T-helper 17 cell (primary cell): ENCODE measurements around the gene VCAN. TPM values are rescaled to one million over a fixed set of nuclear protein-coding genes. Genes with fewer than 3 reads are reported as not detected.

ENCODE experiments used
- ATAC-seq: fragments of 150-1000 bp; cut with Tn5 transposase; 2 replicates; pipeline ENCODE4 v1.10.0; 2021; ENCODE audit warnings: mild to moderate bottlenecking, moderate library complexity
- DNase-seq, 3 donors: peaks; one replicate each; pipeline versions ENCODE4 v3.0.0 to v3.0.0-alpha.2; 2020 to 2021
- H3K9me3 ChIP-seq: one replicate; pipeline ENCODE4 v1.7.0; 2013; ENCODE audit warnings: low read length, mild to moderate bottlenecking; ENCODE audit not compliant: control insufficient read depth, poor library complexity, severe bottlenecking
- H3K27ac Mint-ChIP-seq: one replicate; pipeline ENCODE4 v1.8.0; 2022; ENCODE audit warnings: mild to moderate bottlenecking, moderate library complexity, mixed read lengths
- H3K27me3 Mint-ChIP-seq: one replicate; pipeline ENCODE4 v1.8.0; 2022; ENCODE audit warnings: mixed read lengths
- H3K36me3 Mint-ChIP-seq: one replicate; pipeline ENCODE4 v1.8.0; 2022; ENCODE audit warnings: low read depth, mixed read lengths
- H3K4me1 Mint-ChIP-seq: one replicate; pipeline ENCODE4 v1.8.0; 2022; ENCODE audit warnings: mild to moderate bottlenecking, mixed read lengths
- H3K4me3 Mint-ChIP-seq: one replicate; pipeline ENCODE4 v1.8.0; 2022; ENCODE audit warnings: mild to moderate bottlenecking, moderate library complexity, mixed read lengths
- total RNA-seq, 4 donors: library from RNA in 2 of 4; stranded (reverse) in 2 of 4; gene quantifications; one replicate each; pipeline ENCODE4 v1.2.3 and lab custom pipeline; 2022 to 2026

Gene VCAN
- total RNA-seq, 2 donors from 2014 or later, result 8.0 to 34.2 TPM

DNA sequence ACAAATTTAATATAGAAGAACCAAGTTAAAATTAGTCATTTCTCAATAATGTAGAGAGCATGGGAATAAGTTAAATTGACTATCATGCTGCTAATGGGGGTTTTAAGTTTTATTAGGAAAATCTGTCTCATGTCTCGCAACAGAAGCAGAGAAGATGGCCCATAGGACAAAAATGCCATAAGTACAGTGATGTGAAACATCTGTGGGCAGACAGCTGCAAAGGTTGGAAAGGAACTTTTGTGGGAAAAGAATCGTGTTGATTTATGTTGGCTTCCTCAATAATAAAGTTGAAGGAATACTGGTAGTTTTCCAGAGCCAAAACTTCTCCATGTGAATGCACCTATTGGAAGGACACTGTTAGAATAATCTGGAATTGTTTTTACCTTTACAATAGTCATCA, 44.8 kb downstream of the VCAN start:
- DNase-seq (no peak), ATAC-seq (no peak)
- H3K27ac Mint-ChIP-seq, result no peak overlapping the region
- peaks cover 28% of the 10 kb centered on the region for H3K27me3 Mint-ChIP-seq
- H3K4me1 Mint-ChIP-seq, result no peaks in the 10 kb centered on the region
- H3K4me3 Mint-ChIP-seq, result no peak overlapping the region
- no peaks in the 10 kb centered on the region for H3K36me3 Mint-ChIP-seq
- H3K9me3 ChIP-seq, result no peaks in the 10 kb centered on the region

DNA sequence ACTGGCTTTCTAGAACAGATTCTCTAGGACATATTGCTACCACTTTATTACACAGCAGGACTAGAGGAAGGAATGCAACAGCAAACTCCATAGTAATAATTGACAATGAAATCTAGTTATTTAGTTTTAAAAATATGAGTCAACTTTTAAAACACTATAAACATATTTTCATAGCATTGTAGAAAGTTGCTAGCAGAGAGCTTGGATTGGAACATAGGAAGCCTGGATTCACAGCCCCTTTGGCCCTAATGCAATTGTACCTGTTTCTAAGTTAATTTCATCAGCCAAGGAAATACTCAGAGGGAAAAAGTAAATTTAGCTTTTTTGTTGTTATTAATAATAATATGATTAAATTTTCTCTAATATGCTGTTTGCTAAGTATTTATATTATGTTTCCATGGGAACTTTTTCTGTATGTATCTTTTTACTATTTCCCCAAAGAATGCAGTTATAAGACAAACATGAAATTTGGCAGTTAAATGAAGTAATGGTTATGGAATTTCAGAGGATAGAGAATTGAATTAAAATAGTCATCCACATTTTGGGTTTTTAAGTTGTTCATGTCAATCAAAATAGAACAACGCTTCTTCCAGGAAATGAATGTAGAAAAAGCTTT, 45.6 kb downstream of the VCAN start:
- ATAC-seq (no peak), DNase-seq (no peak)
- Mint-ChIP-seq H3K4me1 (no peaks in the 10 kb centered on the region), H3K36me3 (no peaks in the 10 kb centered on the region), H3K27ac (no peak overlapping the region), H3K4me3 (no peak overlapping the region), H3K27me3 (peaks cover 28% of the 10 kb centered on the region)
- no peaks in the 10 kb centered on the region for H3K9me3 ChIP-seq

DNA sequence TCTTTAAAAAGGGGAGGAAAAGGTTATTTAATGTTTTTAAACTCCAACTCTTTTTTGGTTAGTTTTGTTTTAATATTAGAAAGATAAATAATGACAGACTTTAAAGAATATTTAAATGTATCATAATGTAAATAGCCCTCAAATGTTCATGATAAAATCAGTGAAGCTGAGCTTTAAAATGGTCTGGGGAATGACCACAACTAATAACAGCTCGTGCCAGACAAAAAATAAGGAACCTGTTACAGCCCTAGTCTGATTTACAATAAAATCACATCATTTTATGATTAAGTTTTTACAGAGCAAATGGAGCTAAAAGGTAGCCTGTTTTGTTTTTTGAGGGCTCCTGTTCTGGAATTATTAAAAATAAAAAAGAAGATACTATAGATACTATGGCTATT, 46.1 kb downstream of the VCAN start:
- no peak overlapping the region for H3K27ac Mint-ChIP-seq
- H3K4me3 Mint-ChIP-seq, result no peak overlapping the region
- H3K27me3 Mint-ChIP-seq, result peaks cover 28% of the 10 kb centered on the region
- no peaks in the 10 kb centered on the region for H3K9me3 ChIP-seq
- DNase-seq (no peak), ATAC-seq (no peak)
- no peaks in the 10 kb centered on the region for H3K36me3 Mint-ChIP-seq
- H3K4me1 Mint-ChIP-seq, result no peaks in the 10 kb centered on the region

DNA sequence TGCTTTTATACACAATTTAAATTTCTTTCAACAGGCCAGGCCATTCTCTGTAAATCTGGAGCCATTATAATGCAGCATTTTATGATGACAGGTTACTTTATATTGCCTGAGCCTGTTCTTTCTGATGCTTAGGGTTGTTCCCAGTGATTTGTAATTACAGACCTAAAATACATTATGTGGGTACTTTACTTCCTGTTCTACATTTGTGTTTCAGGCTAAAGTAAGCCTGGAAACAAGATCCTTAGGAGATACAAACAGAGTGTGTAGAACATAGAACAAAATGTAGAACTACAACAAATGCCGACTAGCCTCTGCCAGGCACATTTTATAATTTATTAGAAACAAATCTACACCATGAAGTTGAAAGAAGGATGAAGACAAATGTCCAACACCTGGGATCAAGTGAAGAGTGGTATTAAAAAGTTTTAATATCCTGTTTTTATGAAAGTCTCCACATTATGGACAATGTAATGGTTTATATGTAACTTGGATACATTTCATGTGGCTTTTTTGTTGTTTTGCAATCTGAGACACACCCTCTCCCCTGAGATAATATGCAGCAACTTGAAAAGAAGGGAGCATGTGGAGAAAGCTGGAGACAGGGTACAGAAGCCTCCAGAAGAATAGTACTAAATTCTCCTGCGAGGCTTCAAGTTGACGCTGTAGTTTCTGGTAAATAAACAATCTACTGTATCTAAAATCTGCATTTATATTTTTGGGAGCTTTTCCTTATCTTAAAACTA, 46.9 kb downstream of the VCAN start:
- no peaks in the 10 kb centered on the region for H3K9me3 ChIP-seq
- no peak for DNase-seq

DNA sequence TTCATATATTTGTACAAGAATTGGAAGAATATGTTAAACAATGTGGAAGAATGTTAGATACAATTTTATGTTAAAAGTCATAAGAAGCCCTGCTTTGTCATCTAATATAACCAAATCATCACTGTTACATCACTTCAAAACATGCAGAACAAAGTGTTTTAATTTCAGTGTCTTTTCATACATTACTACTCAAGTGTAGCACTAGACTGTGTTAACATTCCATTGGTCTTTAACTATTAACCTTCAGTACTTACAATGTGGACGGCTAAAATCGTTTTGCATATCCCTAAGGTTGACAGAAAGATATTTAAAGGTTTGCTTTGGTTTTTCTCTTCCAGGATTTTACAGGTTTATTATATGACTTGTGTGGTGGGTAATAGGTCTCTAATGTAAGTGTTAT, 50.9 kb downstream of the VCAN start:
- H3K4me3 Mint-ChIP-seq, result no peak overlapping the region
- no peaks in the 10 kb centered on the region for H3K36me3 Mint-ChIP-seq
- no peak overlapping the region for H3K27ac Mint-ChIP-seq
- no peaks in the 10 kb centered on the region for H3K9me3 ChIP-seq
- peaks cover 2% of the 10 kb centered on the region for H3K4me1 Mint-ChIP-seq
- H3K27me3 Mint-ChIP-seq, result peaks cover 31% of the 10 kb centered on the region
- ATAC-seq, result no peak
- DNase-seq, result no peak

More for the DNA sequence above, 46.9 kb downstream of the VCAN start:
- ATAC-seq, result no peak
- H3K36me3 Mint-ChIP-seq, result no peaks in the 10 kb centered on the region
- H3K27ac Mint-ChIP-seq, result no peak overlapping the region
- H3K4me3 Mint-ChIP-seq, result no peak overlapping the region
- peaks cover 27% of the 10 kb centered on the region for H3K27me3 Mint-ChIP-seq
- no peaks in the 10 kb centered on the region for H3K4me1 Mint-ChIP-seq

DNA sequence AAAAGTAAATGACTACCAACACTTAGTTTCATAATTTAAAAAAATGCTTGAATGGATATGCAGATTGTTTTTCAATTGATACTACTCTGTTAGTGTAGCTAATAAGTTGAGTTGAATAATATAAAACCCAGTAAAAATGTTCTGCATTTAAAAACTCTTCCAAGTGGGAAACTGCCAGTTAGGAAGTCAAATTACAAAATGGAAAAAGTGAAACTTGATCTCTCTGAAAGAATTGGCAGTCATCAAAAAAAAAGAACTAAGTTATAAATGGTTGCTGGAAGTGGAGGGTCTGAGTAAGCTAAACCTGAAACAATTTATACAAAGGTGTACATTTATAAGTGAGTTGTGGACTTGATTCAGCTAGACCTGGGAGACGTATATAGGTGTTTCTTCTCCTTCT, 52.4 kb downstream of the VCAN start:
- DNase-seq, result no peak
- Mint-ChIP-seq H3K36me3 (no peaks in the 10 kb centered on the region), H3K4me3 (no peak overlapping the region), H3K4me1 (peaks cover 4% of the 10 kb centered on the region), H3K27me3 (peaks cover 34% of the 10 kb centered on the region), H3K27ac (no peak overlapping the region)
- ATAC-seq, result no peak
- H3K9me3 ChIP-seq, result no peaks in the 10 kb centered on the region

DNA sequence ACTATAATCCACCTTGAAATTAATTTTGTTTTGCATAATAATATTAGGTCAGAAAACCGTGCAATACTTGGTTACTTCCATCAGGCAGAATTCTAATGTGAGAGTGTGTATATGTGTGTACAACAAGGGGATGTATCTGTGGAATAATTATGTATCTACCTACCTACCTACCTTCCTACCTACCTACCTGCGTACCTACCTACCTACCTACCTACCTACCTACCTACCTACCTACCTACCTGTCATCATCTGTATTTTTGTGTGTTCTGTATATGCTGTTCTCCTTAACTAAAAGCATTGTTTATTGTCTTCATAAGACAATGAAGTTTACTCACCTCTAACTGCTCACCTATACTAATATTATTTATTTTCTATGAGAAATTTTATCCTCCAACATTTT, 52.8 kb downstream of the VCAN start:
- peaks cover 4% of the 10 kb centered on the region for H3K4me1 Mint-ChIP-seq
- H3K27me3 Mint-ChIP-seq, result peaks cover 34% of the 10 kb centered on the region
- DNase-seq, result no peak
- no peak overlapping the region for H3K4me3 Mint-ChIP-seq
- ATAC-seq, result no peak
- no peaks in the 10 kb centered on the region for H3K36me3 Mint-ChIP-seq
- no peak overlapping the region for H3K27ac Mint-ChIP-seq
- no peaks in the 10 kb centered on the region for H3K9me3 ChIP-seq

DNA sequence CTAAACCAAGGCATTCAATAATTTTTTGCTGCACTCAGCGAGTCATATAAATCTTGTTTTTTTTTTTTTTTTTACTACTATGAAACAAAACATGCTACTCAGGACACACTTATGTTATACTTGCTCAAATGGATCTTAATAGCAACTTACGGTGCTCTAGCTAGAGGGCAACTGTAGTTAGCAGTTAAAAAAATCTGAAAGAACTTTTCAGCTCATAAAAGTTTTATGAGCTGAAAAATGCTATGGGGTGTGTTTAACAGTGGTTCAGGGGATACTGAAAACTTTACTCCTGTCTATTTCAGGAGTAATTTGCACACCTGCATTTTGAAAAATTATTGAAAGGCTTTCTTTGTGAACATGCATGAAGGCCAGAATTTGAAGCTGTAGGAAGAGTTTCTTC, 53.4 kb downstream of the VCAN start:
- no peak overlapping the region for H3K4me3 Mint-ChIP-seq
- H3K27me3 Mint-ChIP-seq, result peaks cover 31% of the 10 kb centered on the region
- H3K9me3 ChIP-seq, result no peaks in the 10 kb centered on the region
- H3K36me3 Mint-ChIP-seq, result no peaks in the 10 kb centered on the region
- no peak for DNase-seq
- peaks cover 4% of the 10 kb centered on the region for H3K4me1 Mint-ChIP-seq
- no peak overlapping the region for H3K27ac Mint-ChIP-seq
- ATAC-seq, result no peak

DNA sequence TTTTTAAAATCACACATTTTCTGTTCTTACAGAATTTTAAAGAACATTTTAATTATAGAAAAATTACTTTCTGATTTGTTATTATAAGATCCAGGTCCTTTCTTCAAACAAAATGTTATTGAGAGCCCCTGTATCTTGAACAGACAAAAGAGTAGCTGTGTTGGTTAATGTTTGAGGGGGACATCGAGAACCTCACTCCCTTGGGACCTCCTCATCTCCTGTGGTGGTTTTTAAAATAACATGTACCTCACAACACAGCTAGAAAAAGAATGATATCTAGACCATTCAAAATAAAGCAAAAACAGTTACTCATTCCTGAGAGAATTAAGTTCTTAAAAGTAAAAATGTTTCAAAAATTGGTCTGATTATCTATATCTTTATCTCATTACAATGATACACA, 54.7 kb downstream of the VCAN start:
- no peak overlapping the region for H3K27ac Mint-ChIP-seq
- no peaks in the 10 kb centered on the region for H3K36me3 Mint-ChIP-seq
- peaks cover 31% of the 10 kb centered on the region for H3K27me3 Mint-ChIP-seq
- no peaks in the 10 kb centered on the region for H3K9me3 ChIP-seq
- ATAC-seq (no peak), DNase-seq (no peak)
- H3K4me1 Mint-ChIP-seq, result peaks cover 4% of the 10 kb centered on the region
- no peak overlapping the region for H3K4me3 Mint-ChIP-seq

DNA sequence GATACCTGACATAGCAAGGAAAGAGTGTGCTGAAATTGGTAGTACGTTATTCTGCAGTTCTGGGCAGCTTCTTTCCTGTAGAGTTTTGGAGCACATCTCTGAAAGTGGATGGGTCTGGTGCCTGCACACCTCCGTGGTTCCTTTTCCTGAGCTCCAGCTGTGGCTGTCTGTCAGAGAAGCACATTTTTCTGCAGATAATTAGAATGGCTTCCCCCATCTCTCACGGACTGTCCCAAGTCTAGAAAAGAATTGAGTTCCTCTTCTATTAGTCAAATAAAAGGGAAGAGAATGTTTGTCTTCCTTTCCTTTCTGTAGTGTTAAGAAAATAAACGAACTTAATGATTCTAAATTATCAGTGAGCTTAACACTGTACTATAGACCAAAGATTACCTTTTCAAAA, 55.7 kb downstream of the VCAN start:
- DNase-seq (no peak), ATAC-seq (no peak)
- H3K36me3 Mint-ChIP-seq, result no peaks in the 10 kb centered on the region
- H3K27me3 Mint-ChIP-seq, result peaks cover 39% of the 10 kb centered on the region
- H3K4me3 Mint-ChIP-seq, result no peak overlapping the region
- H3K27ac Mint-ChIP-seq, result no peak overlapping the region
- H3K4me1 Mint-ChIP-seq, result peaks cover 4% of the 10 kb centered on the region
- H3K9me3 ChIP-seq, result no peaks in the 10 kb centered on the region

DNA sequence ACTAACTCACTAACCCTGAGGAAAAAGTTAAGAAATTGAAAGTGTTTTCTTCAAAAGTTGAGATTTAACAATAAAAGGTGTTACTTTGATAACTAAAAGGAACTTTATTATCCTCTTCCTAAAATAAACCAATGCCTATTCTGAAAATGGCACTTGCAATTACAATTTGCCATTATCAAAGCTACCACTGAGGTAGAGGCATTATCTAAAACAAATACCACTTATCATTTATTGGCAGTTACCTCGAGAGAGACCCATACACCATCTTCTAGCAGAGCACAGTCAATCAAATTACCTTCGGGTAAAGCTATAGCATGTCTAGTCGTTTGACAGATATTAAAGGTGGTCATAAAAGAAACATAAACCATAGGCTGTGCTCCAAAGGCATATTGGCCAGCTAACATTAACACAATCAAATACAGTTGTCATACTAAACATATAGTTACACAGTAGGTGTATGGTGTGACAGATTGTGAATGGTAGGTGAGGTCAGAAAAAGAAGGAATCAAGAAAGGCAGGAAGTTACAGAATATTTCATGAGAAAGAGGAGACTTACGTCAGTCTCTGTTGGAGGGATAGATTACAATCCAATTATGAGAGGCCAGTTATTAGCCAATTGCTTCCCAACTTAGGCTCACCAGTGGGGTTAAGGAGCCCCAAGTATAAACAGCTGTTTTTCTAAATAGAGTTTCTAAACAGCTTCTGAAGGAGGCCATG, 56.3 kb downstream of the VCAN start:
- DNase-seq, result no peak
- peaks cover 4% of the 10 kb centered on the region for H3K4me1 Mint-ChIP-seq
- H3K27ac Mint-ChIP-seq, result no peak overlapping the region
- H3K36me3 Mint-ChIP-seq, result no peaks in the 10 kb centered on the region
- peaks cover 42% of the 10 kb centered on the region for H3K27me3 Mint-ChIP-seq
- H3K9me3 ChIP-seq, result no peaks in the 10 kb centered on the region
- H3K4me3 Mint-ChIP-seq, result no peak overlapping the region
- ATAC-seq, result no peak

DNA sequence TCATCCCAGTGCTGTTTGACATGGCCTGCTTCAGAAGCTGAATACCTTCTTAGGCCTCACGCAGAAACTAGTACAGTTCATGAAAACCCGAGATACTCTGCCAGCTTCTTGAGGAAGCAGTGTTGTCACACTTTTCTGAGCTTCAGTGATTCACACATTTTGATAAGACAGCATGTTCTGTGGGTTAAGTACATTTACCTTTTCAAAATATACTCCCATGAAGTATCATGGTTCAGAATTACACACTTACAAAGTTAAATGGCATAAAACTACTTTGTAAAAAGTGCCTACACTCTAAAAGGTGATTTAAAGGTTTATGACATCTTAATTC, 56.9 kb downstream of the VCAN start:
- no peaks in the 10 kb centered on the region for H3K9me3 ChIP-seq
- no peak overlapping the region for H3K27ac Mint-ChIP-seq
- peaks cover 45% of the 10 kb centered on the region for H3K27me3 Mint-ChIP-seq
- peaks cover 4% of the 10 kb centered on the region for H3K4me1 Mint-ChIP-seq
- H3K4me3 Mint-ChIP-seq, result no peak overlapping the region
- DNase-seq (no peak), ATAC-seq (no peak)
- no peaks in the 10 kb centered on the region for H3K36me3 Mint-ChIP-seq

DNA sequence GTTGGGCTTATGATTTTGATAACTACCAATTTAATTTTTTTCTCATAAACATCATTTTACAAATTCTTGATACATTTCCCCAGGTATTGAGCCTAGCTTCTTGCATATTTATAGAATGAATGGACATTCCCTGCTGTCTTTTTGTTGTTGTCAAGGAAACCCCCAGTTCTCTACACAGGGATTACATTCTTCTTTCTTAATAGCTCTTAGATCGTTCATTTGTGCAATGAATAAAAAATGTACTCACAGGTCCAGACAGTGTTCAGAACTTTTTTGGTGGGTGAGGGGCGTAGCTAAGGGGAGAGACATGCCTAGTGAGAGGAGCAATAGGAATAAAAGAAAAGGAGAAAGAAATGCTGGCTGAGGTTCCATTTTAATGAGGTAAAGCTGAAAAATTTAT, 58.6 kb downstream of the VCAN start:
- H3K27ac Mint-ChIP-seq, result no peak overlapping the region
- no peak overlapping the region for H3K4me3 Mint-ChIP-seq

DNA sequence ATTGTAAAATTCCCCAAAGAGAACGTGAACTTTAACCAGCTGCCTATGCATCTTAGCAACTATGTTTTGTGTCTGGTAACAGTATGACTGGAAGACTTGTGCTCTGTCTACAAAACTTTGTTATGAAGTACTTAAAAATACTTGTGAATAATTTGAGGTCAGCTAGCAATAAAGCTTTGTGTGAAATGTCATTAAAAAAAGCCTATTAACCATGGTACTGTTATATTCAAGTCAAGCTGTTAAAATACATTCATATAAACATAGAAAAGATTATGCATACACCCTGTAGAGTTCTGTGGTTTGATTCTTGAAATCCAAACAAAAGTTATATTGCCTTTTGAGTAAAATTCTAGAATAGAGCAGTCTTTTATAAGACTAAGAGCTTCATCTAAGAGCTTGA, 60.1 kb downstream of the VCAN start:
- Mint-ChIP-seq H3K36me3 (no peaks in the 10 kb centered on the region), H3K4me1 (peaks cover 4% of the 10 kb centered on the region), H3K4me3 (no peak overlapping the region), H3K27ac (no peak overlapping the region), H3K27me3 (peaks cover 37% of the 10 kb centered on the region)
- no peak for ATAC-seq
- DNase-seq, result no peak
- no peaks in the 10 kb centered on the region for H3K9me3 ChIP-seq

More for the DNA sequence above, 58.6 kb downstream of the VCAN start:
- Mint-ChIP-seq H3K27me3 (peaks cover 37% of the 10 kb centered on the region), H3K36me3 (no peaks in the 10 kb centered on the region), H3K4me1 (peaks cover 4% of the 10 kb centered on the region)
- DNase-seq (no peak), ATAC-seq (no peak)
- no peaks in the 10 kb centered on the region for H3K9me3 ChIP-seq
